ENCODE results near the gene CYP2W1.

Gene CYP2W1

GRCh38 chr7:967361-968082 is 15.5 kb upstream of the CYP2W1 start:
- no peak for DNase-seq

GRCh38 chr7:968205-969105 is 14.5 kb upstream of the CYP2W1 start:
- no peak for DNase-seq

DNA sequence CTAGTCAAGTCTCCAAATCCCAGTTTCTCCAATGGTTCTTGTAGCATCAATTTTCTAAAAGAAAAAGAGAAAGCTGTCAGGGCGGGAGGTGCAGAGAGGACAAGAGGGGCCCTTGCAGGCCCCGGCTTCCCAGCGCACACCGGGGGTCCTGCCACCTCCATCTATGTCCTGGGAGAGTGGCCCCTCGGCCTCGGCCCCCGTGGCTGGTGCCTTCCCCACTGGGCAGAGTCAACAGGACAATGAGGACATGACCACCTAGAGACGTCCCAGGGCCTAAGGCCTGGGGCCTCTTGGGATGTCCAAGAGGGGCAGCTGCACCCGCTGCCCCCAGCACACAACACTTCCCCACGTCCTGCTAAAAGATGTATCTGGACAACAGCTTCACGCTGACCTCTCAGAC is 13.6 kb upstream of the CYP2W1 start:
- DNase-seq: no peak

DNA sequence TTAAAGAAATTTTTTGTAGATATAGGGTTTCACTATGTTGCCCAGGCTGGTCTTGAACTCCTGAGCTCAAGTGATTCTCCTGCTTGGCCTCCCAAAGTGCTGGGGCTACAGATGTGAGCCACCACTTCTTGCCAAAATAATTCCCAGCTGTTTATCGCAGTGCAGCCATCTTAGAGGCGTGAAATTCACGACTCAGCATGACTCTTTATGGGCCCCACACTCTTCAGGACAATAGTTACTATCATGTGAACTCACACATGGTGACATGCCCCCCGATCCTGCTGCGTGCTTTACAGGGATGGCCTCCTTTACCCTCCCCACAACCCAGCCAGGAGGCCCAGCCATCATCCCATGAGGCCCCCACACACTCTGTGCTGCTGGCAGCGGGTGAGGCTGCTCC is 12.2 kb upstream of the CYP2W1 start:
- no peak for DNase-seq

- DNase-seq: no peak
These were observed 10.9 kb upstream of the CYP2W1 start for GRCh38 chr7:972110-972509.

DNA sequence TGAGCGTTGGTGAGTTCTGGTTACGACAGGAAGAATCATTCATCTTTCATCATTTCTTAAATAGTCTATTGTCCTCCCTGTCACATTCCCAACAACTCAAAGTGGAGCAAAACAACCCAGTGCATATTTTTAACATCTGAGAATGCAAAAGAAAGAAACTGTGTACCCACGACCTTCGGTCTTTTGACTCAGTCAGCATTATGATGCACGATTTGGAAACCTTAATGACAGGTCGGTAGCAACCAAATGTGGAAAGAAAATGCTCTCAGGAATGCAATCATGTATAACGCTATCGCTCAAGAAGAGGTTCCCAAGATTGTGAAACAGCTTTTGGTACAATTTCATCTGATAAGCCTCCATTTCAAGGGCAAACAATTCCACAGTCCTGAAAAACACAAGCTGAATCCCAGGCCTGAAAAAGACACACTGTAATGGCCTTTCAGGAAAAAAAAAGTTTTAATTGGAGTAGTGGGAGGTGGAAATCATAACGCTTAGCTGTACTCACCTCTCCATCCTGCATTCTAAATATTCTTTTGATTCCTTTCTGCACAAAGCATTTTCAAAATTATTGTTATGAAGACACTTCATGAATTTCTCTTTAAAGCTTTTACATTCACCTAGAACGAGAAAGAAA is 10.2 kb upstream of the CYP2W1 start:
- no peak for DNase-seq

GRCh38 chr7:973312-973711 is 9.7 kb upstream of the CYP2W1 start:
- DNase-seq: no peak

GRCh38 chr7:974172-974571 is 8.8 kb upstream of the CYP2W1 start:
- no peak for DNase-seq

- DNase-seq: peak; percentile 87
These were observed 7.9 kb upstream of the CYP2W1 start, which contains the start of gene COX19 for GRCh38 chr7:974820-975681. COX19 (minus strand) TSS chr7:975549; CDS start chr7:975509, 40 bp downstream.

DNA sequence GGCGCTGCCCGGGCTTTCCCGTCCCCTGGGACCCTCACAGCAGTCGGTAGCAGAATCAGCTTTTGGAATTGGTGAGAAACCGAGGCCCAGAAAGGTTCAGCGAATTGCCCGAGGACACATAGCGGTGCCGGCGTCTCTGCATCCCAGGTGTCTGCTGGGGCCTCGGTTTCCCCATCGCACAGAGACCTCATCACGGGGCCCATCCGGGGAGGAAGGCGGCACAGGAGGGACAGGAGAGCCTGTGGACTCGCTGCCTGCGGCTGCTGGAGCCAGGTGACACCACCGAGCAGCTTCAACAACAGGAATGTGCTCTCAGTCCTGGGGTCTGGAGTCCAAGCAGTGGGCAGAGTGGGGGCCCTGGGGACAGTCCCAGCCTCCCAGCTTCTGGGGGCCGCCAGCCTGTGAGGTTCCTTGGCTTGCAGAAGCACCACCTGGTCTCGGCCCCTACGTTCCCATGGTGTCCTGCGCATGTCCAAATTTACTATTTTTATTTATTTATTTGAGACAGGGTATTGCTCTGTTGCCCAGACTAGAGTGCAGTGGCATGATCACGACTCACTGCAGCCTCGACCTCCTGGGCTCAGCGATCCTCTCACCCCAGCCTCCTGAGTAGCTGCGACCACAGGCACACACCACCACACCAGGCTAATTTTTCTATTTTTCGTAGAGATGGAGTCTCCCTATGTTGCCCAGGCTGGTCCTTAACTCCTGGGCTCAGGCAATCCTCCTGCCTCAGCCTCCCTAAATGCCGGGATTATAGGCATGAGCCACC is 7.1 kb upstream of the CYP2W1 start:
- DNase-seq: no peak

- no peak for DNase-seq
These were observed 6.1 kb upstream of the CYP2W1 start for GRCh38 chr7:976901-977325.

- no peak for DNase-seq
These were observed 5.5 kb upstream of the CYP2W1 start for GRCh38 chr7:977326-978048.

GRCh38 chr7:978049-978346 is 5.0 kb upstream of the CYP2W1 start:
- DNase-seq: no peak

DNA sequence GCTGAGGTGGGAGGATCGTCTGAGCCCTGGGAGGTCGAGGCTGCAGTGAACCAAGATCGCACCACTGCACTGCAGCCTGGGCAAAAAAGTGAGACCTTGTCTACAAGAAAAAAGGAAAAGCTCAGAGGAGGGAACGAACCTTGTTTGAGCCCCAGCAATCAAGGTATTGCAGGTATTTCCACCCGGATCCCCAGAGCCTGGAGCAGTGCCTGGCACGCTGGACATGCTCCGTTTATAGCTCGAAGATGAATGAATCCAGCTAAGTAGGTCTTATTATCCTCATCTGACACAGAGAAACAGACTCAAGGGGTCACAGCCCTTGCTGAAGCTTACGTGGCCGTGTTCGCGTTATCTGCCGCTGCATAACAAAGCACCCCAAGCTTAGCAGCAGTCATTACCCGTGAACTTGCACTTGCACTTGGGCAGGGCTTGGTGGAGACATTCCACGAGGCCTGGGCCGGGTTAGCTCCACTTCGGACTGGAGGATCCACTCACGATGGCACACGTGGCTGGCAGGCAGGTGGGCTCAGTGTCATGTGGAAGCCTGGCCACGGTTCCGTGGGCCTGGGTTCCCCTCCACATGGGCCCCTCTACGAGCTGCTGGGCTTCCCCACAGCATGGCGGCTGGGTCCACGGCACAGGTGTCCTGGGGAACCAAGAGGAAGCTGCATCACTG is 4.4 kb upstream of the CYP2W1 start:
- no peak for DNase-seq

- DNase-seq: no peak
These were observed 3.8 kb upstream of the CYP2W1 start for GRCh38 chr7:979151-979550.

DNA sequence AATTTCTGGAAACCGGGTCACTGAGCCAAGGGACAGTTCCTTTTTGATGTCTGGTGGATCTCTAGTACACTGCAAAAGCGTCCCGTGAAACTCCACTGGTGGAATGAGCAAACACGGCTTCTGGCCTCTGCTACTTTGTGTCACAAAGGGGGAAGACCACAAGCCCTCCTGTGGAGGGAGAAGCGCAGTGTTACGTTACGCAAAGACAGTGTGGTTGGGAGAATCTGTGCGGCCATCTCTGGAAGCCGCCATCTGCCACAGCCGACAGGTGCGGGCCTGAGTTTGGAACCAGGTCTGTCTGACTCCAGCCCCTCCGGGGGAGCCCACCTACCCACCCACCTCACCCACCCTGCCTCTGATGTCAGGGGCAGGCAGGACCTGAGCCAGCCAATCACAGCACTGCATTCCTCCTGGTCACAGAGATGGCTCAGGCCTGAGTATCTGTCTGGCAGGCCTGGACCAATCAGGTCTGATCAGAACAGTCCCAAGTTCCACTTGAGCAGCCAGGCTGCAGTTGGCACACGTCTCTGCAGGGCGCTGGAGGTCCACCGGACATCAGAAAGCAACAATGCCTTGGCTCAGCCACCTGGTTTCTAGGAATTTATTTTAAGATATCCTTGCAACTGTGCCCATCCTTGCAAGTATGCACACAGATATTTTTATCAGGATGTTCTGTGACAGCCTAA is 3.0 kb upstream of the CYP2W1 start:
- DNase-seq: no peak

DNA sequence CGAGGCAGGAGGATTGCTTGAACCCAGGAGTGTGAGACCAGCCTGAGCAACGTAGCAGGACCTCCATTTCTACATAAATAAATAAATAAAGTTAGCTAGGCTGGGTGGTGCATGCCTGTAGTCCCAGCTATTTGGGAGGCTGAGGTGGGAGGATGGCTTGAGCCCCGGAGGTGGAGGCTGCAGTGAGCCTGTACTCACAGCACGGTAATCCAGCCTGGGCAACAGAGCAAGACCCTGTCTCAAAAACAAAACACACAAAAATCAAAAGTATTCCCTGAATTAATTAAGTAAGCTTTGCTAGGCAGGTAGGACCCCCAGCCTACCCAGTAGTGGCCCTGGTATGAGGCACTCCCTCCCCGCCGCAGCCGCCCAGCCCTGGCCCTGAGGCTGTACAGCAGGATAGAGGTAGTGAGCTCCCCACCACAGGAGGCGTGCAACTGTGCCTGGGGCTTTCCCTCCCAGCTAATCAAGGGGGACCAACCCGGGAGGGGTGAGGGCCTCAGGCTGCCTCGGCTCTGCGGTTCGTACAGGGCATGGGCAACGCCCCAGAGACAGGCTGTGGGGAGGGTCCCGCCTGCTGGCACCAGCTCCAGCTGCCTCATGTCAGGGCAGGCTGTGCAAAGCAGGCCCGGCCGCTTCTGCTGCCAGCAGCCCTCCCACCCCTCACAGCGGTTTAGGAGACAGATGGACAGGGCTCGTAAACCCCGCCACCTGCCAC is 1.0 kb upstream of the CYP2W1 start:
- DNase-seq: no peak

DNA sequence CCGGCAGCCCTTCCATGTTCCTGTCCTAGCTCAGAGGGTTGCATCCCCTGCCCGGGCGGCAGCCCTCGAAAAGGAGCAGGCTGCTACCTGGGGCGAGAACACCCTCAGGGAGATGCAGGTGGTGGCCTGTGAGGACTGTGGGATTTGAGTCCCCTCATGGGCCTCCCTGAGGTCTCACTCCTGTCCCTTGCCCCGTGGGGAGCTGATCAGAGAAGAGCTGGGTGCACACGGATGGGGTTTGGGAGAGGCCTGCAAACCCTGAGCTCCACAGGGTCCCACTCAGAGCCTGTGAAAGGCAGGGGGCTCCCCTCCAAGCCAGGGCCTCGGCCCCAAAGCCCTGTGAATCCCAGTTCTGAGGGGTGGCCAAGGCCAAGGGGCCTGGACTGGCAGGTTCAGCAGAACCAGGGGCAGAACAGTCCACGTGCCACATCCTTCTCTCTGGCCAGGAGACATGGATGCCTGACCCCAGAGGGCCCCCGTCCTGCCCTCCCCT is 424 bp upstream of the CYP2W1 start:
- DNase-seq: no peak

- DNase-seq: no peak
These were observed 663 bp downstream of the CYP2W1 start for GRCh38 chr7:983616-984071.
